ENCODE results near the gene TBCE. TPM values are rescaled to one million over a fixed set of nuclear protein-coding genes. Genes with fewer than 3 reads are reported as not detected.

TBCE gene
- total RNA-seq, 4 donors from 2014 or later = 24.4 to 47.6 (median 29.2) TPM

DNA sequence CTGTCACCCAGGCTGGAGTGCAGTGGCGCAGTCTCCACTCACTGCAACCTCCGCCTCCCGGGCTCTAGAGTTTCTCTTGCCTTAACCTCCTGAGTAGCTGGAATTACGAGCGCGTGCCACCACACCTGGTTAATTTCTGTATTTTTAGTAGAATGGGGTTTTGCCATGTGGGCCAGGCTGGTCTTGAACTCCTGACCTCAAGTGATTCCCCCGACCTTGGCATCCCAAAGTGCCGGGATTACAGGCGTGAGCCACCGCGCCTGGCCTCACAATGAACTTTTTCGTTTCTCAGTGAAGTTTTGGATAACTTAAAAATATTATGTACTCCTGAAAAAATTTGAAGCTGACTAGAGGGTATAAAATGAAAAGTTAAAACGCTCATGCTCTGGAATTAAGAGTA is 59.5 kb downstream of the TBCE start:
- peaks cover 11 to 13% of the 10 kb centered on the region in 2 donors for H3K4me1 ChIP-seq
- H3K36me3 ChIP-seq = peaks cover 0 to 7% of the 10 kb centered on the region in 2 donors
- TF ChIP-seq CTCF (IDR thresholded peaks at IDR 0.05 in 4 of 5, conservative IDR thresholded peaks at IDR 0.05 in 1 of 5) (no peak), POLR2A (IDR thresholded peaks at IDR 0.05) (no peak)
- in situ Hi-C loops (cut with MboI; ENCODE audit: low sequenced_read_pairs in 4 of 4) = loop anchor here in 1 of 4 donors (25.0 kb wide), 1 partner anchor 964 kb away; no protein-coding TSS in a partner anchor
- no peaks in the 10 kb centered on the region for H3K9me3 ChIP-seq
- intact Hi-C loops (cut with DNase I; ENCODE audit: low total_unique reads) = no loop called here
- DNase-seq (no peak), ATAC-seq (no peak)
- H3K27me3 ChIP-seq = no peaks in the 10 kb centered on the region
- H3K27ac ChIP-seq = no peak overlapping the region
- H3K4me3 ChIP-seq = no peak overlapping the region

DNA sequence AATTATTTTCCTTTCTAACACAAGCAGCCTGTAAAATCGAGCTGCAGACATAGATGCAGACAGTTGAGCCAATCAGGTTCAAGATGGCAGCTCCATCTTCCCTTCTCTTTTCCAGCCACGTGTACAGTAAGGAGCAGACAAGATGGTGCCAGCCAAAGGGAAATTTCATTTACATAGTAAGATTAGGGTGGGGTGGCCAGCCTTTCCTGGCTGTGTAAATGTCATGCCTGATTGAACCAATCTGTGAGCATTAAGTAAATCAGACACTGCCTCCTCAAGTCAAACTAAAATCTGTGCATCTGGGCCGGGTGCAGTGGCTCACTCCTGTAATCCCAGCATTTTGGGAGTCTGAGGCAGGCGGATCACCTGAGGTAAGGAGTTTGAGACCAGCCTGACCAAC is 60.2 kb downstream of the TBCE start:
- Histone ChIP-seq H3K4me3 (no peak overlapping the region), H3K36me3 (peaks cover 0 to 7% of the 10 kb centered on the region in 2 donors), H3K27ac (no peak overlapping the region), H3K27me3 (no peaks in the 10 kb centered on the region), H3K9me3 (no peaks in the 10 kb centered on the region), H3K4me1 (peaks cover 10 to 11% of the 10 kb centered on the region in 2 donors)
- in situ Hi-C loops (cut with MboI; ENCODE audit: low sequenced_read_pairs in 4 of 4) (loop anchor here in 1 of 4 donors (25.0 kb wide), 1 partner anchor 965 kb away; no protein-coding TSS in a partner anchor), intact Hi-C loops (cut with DNase I; ENCODE audit: low total_unique reads) (no loop called here)
- DNase-seq (no peak), ATAC-seq (no peak)
- TF ChIP-seq POLR2A (IDR thresholded peaks at IDR 0.05) = no peak
- no peak for TF ChIP-seq CTCF (IDR thresholded peaks at IDR 0.05 in 4 of 5, conservative IDR thresholded peaks at IDR 0.05 in 1 of 5)

- no peak overlapping the region for H3K4me3 ChIP-seq
- ATAC-seq = no peak
- H3K27ac ChIP-seq = no peak overlapping the region
- no peak for DNase-seq
- H3K4me1 ChIP-seq = peaks cover 10 to 11% of the 10 kb centered on the region in 2 donors
- TF ChIP-seq POLR2A (IDR thresholded peaks at IDR 0.05) = no peak
- no peak for TF ChIP-seq CTCF (IDR thresholded peaks at IDR 0.05 in 4 of 5, conservative IDR thresholded peaks at IDR 0.05 in 1 of 5)
- peaks cover 0 to 19% of the 10 kb centered on the region in 2 donors for H3K36me3 ChIP-seq
- H3K27me3 ChIP-seq = no peaks in the 10 kb centered on the region
- in situ Hi-C loops (cut with MboI; ENCODE audit: low sequenced_read_pairs in 4 of 4) = loop anchor here in 1 of 4 donors (25.0 kb wide), 1 partner anchor 967 kb away; no protein-coding TSS in a partner anchor
- no peaks in the 10 kb centered on the region for H3K9me3 ChIP-seq
- intact Hi-C loops (cut with DNase I; ENCODE audit: low total_unique reads) = no loop called here
These were observed 61.9 kb downstream of the TBCE start for GRCh38 chr1:235429143-235429542.

DNA sequence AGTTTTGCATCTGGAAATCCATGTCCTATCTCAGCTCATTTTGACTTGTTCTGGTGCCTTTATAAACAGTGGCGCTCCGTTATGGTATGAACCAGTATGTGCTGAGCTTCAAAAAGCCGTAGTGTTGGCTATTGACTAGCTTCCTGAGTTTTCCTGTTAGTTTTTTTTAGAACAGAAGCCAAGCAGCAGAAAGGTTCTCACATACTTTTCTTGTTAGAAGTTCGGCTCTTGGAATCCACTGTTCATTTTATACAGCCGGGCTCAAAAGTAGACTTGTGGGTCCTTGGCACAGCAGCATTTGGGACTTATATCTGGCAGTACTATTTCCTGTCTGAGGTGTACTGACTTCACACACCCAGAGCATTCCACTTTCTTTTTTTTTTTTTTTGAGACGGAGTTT is 63.8 kb downstream of the TBCE start:
- TF ChIP-seq CTCF (IDR thresholded peaks at IDR 0.05 in 4 of 5, conservative IDR thresholded peaks at IDR 0.05 in 1 of 5) (no peak), POLR2A (IDR thresholded peaks at IDR 0.05) (no peak)
- Histone ChIP-seq H3K27me3 (no peaks in the 10 kb centered on the region), H3K4me1 (peaks cover 7 to 8% of the 10 kb centered on the region in 2 donors), H3K36me3 (peaks cover 0 to 29% of the 10 kb centered on the region in 2 donors), H3K4me3 (no peak overlapping the region), H3K27ac (no peak overlapping the region), H3K9me3 (no peaks in the 10 kb centered on the region)
- intact Hi-C loops (cut with DNase I; ENCODE audit: low total_unique reads) (no loop called here), in situ Hi-C loops (cut with MboI; ENCODE audit: low sequenced_read_pairs in 4 of 4) (loop anchor here in 1 of 4 donors (25.0 kb wide), 1 partner anchor 969 kb away; no protein-coding TSS in a partner anchor)
- ATAC-seq = no peak
- DNase-seq = no peak

GRCh38 chr1:235434001-235434400 is 66.8 kb downstream of the TBCE start:
- ATAC-seq = no peak
- no peak for DNase-seq
- in situ Hi-C loops (cut with MboI; ENCODE audit: low sequenced_read_pairs in 4 of 4) = loop anchor here in 1 of 4 donors (25.0 kb wide), 1 partner anchor 972 kb away; no protein-coding TSS in a partner anchor
- H3K4me3 ChIP-seq = no peak overlapping the region
- peaks cover 0 to 42% of the 10 kb centered on the region in 2 donors for H3K36me3 ChIP-seq
- intact Hi-C loops (cut with DNase I; ENCODE audit: low total_unique reads) = no loop called here
- H3K9me3 ChIP-seq = no peaks in the 10 kb centered on the region
- no peak overlapping the region for H3K27ac ChIP-seq
- no peak for TF ChIP-seq POLR2A (IDR thresholded peaks at IDR 0.05)
- no peak for TF ChIP-seq CTCF (IDR thresholded peaks at IDR 0.05 in 4 of 5, conservative IDR thresholded peaks at IDR 0.05 in 1 of 5)
- H3K27me3 ChIP-seq = no peaks in the 10 kb centered on the region
- no peaks in the 10 kb centered on the region for H3K4me1 ChIP-seq

Measured in gastrocnemius medialis (tissue), 4 donors.